ENCODE measurements around the gene CFAP157.
A peak's percentile ranks its signal among the peaks of the same experiment; 100 is the strongest.
"Not testable (repeated sequence)": the region's sequence is repeated elsewhere in the genome, so short reads cannot be mapped to it uniquely, and the experiment has no call there.

Gene CFAP157

DNA sequence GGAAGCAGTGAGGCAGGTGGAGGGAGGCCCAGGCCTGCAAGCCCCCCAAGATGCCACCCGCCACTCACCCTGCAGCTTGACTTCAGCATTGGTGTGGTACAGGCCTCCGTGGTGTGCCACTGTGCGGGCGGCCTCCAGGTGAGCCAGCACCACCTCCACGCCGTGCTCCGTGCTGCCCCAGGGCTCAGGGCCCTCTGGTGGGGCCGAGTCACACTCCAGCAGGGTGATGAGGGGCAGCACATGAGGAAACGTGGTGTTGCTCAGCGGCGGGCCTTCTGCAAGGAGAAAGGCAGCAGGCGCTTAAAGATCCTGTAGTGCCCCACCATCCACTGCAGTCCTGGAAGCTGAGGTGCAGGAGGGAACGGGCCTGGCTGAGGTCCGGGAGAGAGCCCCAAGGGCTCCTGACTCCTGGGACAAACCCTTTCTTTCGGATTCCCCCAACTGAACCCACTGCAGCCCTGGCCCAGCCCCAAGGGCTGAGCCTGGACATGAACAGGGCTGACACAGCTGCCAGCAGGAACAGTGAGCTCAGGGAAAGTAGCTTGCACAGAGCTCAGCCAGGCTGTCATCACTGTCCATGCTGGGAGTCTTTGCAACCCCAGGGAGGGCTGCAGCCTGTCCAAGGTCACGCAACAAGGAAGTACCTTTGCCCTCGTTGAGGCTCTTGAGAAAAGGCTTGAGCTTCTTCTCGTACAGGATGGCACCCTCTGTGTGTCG is 33.0 kb downstream of the CFAP157 start:
- no peak for DNase-seq

- no peak for DNase-seq
Observed at GRCh38 chr9:127741831-127742434, 35.1 kb downstream of the CFAP157 start.

GRCh38 chr9:127742435-127743088 is 35.8 kb downstream of the CFAP157 start:
- DNase-seq, result peak; percentile 44

GRCh38 chr9:127744398-127745110 is 37.8 kb downstream of the CFAP157 start:
- DNase-seq, result no peak

GRCh38 chr9:127746959-127747569 is 40.3 kb downstream of the CFAP157 start:
- DNase-seq, result no peak

DNA sequence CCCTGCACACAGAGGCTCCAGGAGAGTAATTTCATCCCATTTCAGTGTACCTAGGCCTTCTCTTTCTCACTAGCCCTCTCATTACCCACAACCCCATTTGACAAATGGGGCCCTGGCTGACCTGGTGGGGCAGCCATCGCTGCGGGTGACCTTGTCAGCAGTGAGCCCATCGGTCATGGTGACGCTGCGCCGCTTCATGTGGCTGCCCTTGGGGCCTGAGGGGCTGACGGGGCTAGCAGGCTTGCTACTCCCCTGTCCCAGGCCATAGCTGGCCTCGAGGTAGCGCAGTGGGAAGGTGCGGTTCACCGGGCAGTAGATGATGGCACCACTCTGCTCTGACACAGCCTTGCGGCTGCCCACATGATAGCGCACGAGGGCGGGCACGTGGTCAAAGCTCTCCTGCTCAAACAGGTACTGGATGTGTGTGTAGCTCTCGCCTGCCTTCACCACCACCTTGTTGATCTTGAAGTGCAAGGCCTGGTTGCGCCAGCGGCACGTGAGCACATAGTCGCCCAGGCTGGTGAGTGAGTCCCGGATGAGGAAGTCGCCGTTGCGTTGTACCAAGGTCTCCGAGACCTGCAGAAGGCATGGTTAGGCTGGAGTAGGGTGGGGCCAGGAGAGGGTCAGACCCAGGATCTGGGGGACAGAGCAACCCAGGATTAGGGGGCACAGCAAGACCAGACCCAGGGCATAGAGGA is 42.5 kb downstream of the CFAP157 start:
- DNase-seq, result no peak

DNA sequence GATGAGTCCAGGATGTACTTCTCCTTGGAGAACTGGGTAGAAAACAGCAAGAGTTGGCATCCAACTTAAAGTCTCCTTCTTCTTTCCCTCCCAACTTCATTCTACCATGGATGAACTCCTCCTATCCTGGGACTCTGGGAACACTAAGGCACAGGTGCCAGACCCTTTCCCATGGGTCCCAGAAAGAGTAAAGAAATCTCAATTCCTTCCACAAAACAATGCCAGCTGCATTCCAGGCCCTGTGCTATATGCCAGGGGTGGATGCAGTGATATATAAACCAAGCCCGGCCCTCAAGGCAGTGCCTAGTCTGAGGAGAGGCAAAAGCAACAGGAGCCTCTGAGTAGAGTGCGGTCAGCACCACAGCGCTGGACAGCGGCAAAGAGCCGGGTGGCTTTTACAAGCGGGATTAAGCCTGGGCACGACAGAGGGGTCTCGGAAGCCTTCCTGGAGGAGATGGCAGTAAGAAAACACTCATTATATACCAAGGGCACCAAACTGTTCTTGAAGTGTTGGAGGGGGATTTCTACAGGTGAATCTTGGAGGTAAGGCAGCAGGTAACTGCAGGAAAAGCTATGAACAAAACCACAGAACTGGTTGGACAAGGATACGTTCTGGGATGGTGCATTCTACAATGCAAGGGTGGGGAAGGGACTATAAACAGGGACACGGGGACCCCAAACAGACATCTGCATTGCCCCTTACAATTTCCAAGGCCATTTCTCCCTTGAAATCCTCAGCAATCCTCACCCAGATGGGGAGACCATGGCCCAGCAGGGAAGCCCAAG is 44.7 kb downstream of the CFAP157 start:
- DNase-seq, result peak; percentile 49

- DNase-seq, result no peak
Observed at GRCh38 chr9:127753148-127753547, 46.4 kb downstream of the CFAP157 start.

- no peak for DNase-seq
Observed at GRCh38 chr9:127753622-127754021, 46.8 kb downstream of the CFAP157 start.

DNA sequence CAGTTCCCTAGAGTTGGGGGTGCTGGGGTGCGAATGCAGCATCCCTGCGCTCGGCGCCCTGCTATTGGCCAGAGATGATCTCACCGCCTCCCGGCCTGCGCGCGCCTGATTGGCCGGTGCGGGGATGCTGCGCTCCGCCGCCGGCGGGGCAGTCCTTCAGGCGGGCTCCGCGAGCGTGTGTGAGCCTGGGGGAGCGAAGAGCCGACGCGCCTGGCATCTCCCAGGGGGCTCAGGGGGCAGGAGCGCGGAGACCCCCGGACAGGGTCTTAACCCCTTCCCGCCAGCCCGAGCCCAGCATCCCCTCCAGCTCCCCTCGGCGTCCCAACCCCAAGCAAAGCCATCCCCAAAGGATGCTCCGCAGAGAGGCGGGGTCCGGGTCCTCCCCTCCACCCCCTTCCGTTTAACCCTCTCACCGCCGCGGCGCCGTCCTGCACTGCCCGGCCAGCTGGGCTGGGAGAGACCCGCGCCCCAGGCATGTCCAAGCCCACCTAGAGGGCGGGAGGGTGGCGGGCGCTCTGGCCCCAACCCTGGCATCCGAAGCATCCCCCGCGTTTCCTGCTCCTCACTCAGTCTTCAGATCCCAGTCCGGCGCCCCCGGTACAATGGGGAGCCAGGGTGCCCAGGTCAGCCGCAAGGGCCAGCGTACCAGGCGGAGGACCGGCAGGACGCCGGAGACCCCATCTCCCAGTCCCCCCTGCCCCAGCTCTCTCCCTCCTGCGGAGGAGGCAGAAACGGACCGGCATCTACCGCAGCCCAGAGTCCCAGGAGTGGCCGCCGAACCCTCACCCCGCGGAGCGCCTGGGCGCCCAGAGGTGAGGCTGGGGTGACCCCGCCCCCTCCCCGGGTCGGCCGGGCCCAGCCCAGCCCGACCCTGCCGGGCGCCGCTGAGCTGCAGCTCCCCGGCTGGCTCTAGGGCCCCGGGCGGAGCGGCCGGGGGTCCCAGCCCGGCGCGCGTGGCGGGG is 47.6 kb downstream of the CFAP157 start:
- no peak for DNase-seq

DNA sequence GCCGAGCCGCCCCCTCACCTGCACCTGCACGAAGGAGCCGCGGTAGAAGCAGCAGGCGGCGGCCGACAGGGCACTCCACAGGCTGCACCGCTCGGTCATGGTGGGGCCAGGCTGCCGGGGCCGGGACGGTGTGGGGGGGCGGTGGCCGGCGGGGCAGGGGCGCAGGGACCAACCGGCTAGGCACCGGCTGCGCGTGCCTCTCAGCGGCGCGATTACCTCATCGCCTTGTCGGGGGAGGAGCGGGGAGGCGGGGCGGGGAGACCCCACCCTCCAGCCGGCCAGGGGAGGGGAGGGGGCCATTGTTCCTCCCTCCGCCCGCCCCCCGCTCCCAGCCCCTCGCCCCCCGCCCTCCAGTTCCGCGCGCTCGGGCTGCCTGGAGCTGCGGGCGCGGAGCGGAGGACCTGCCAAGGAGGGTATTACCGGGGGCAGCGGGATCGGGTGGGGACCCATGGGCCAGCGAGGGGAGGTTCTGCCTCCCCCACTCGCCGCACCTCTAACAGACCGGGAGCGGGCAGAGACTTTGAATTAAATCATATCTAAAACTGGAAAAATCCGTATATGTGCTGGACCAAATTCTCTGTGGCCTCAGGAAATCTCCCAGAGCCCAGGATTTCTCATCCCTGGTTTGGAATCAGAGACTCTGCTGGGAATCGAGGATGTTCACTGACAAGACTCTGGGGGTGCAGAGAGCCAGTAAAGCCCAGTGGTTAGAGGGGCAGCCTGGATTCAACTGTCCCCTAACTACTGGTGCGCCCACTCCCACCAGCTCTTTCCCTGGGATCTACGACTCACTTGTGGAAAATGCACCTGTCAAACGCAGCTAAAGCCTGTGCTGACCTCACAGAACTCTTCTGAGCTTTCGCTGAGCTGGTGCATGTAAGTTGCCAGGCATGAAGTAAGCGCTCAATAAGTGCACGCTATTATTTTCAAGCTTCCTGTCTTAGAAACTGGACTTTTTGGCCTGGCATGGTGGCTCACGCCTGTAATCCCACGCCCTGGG is 48.6 kb downstream of the CFAP157 start:
- DNase-seq, result no peak

- DNase-seq, result no peak
Observed at GRCh38 chr9:127756233-127756632, 49.4 kb downstream of the CFAP157 start.

GRCh38 chr9:127756776-127757175 is 50.0 kb downstream of the CFAP157 start:
- not testable (repeated sequence) for DNase-seq

- peak; percentile 63 for DNase-seq
Observed at GRCh38 chr9:127758843-127759242, 52.1 kb downstream of the CFAP157 start.

- DNase-seq, result no peak
Observed at GRCh38 chr9:127761061-127761460, 54.3 kb downstream of the CFAP157 start.

GRCh38 chr9:127761491-127761956 is 54.7 kb downstream of the CFAP157 start:
- no peak for DNase-seq

- DNase-seq, result peak; percentile 34
Observed at GRCh38 chr9:127762111-127762676, 55.4 kb downstream of the CFAP157 start.

GRCh38 chr9:127763918-127764384 is 57.2 kb downstream of the CFAP157 start:
- DNase-seq, result peak; percentile 70

All from hematopoietic multipotent progenitor cell treated with erythropoietin and hydrocortisone succinate and interleukin-3 and kit ligand, for 6 days (in vitro differentiated cells).